H9 (cell line): Measurements from ENCODE around the gene ANKRD39. TPM values are rescaled to one million over a fixed set of nuclear protein-coding genes. Genes with fewer than 3 reads are reported as not detected.

Experiments used
- DNase-seq: peaks from one replicate; pipeline ENCODE4 v3.0.0-alpha.2; 2017
- H2AFZ ChIP-seq: one replicate; pipeline ENCODE4 v1.6.1; 2013; ENCODE audit warnings: mild to moderate bottlenecking, low read length, control low read depth, moderate library complexity
- H2AK5ac ChIP-seq: 2 replicates; pipeline ENCODE4 v1.6.1; 2013; ENCODE audit warnings: low read length, control low read depth, mixed read lengths; ENCODE audit not compliant: insufficient read length
- H2BK120ac ChIP-seq: one replicate; pipeline ENCODE4 v1.6.1; 2013; ENCODE audit warnings: low read depth, mild to moderate bottlenecking, low read length, control low read depth, inconsistent platforms; ENCODE audit not compliant: poor library complexity, severe bottlenecking
- H2BK12ac ChIP-seq: 2 replicates; pipeline ENCODE4 v1.6.1; 2013; ENCODE audit warnings: low read length, control low read depth, mixed read lengths, low read depth; ENCODE audit not compliant: insufficient read length
- H2BK15ac ChIP-seq: 2 replicates; pipeline ENCODE4 v1.6.1; 2013; ENCODE audit warnings: low read depth, low read length, control low read depth
- H2BK20ac ChIP-seq: one replicate; pipeline ENCODE4 v1.6.1; 2013; ENCODE audit warnings: low read depth, mild to moderate bottlenecking, low read length, control low read depth, inconsistent platforms; ENCODE audit not compliant: poor library complexity, severe bottlenecking
- H2BK5ac ChIP-seq: 2 replicates; pipeline ENCODE4 v1.6.1; 2013; ENCODE audit warnings: low read length, control low read depth, mixed read lengths; ENCODE audit not compliant: insufficient read length
- H3K14ac ChIP-seq: 2 replicates; pipeline ENCODE4 v1.6.1; 2013; ENCODE audit warnings: low read length, control low read depth; ENCODE audit not compliant: insufficient read depth
- H3K18ac ChIP-seq: 2 replicates; pipeline ENCODE4 v1.6.1; 2013; ENCODE audit warnings: low read depth, mild to moderate bottlenecking, mixed read lengths, low read length, control low read depth; ENCODE audit not compliant: insufficient read length
- H3K23ac ChIP-seq: 2 replicates; pipeline ENCODE4 v1.6.1; 2013; ENCODE audit warnings: low read length, control low read depth, mixed read lengths, low read depth; ENCODE audit not compliant: insufficient read length
- H3K23me2 ChIP-seq: 2 replicates; pipeline ENCODE4 v1.6.1; 2013; ENCODE audit warnings: low read depth, mild to moderate bottlenecking, mixed read lengths, low read length, control low read depth; ENCODE audit not compliant: insufficient read length, poor library complexity, severe bottlenecking
- H3K27ac ChIP-seq: 2 replicates; pipeline ENCODE4 v1.5.1; 2013; ENCODE audit warnings: low read length, control low read depth, mixed read lengths, low read depth; ENCODE audit not compliant: insufficient read length
- H3K27me3 ChIP-seq: 2 replicates; pipeline ENCODE4 v1.6.1; 2013; ENCODE audit warnings: low read length, control low read depth, inconsistent platforms; ENCODE audit not compliant: insufficient read depth
- H3K4ac ChIP-seq: 2 replicates; pipeline ENCODE4 v1.6.1; 2013; ENCODE audit warnings: low read depth, mild to moderate bottlenecking, control low read depth, inconsistent platforms, low read length, moderate library complexity
- H3K4me1 ChIP-seq: 2 replicates; pipeline ENCODE4 v1.6.1; 2013; ENCODE audit warnings: low read length, control low read depth, inconsistent platforms; ENCODE audit not compliant: insufficient read depth
- H3K4me2 ChIP-seq: 2 replicates; pipeline ENCODE4 v1.6.1; 2013; ENCODE audit warnings: low read length, control low read depth, mixed read lengths; ENCODE audit not compliant: insufficient read length, insufficient read depth
- H3K56ac ChIP-seq: 2 replicates; pipeline ENCODE4 v1.6.1; 2013; ENCODE audit warnings: low read depth, mild to moderate bottlenecking, mixed read lengths, low read length, control low read depth; ENCODE audit not compliant: insufficient read length
- H3K79me1 ChIP-seq: 2 replicates; pipeline ENCODE4 v1.6.1; 2013; ENCODE audit warnings: low read depth, mild to moderate bottlenecking, moderate library complexity, low read length, control low read depth, inconsistent platforms; ENCODE audit not compliant: insufficient read depth, poor library complexity, severe bottlenecking
- H3K79me2 ChIP-seq: 2 replicates; pipeline ENCODE4 v1.6.1; 2013; ENCODE audit warnings: low read length, control low read depth, inconsistent platforms; ENCODE audit not compliant: insufficient read depth
- H3K9ac ChIP-seq: 2 replicates; pipeline ENCODE4 v1.6.1; 2013; ENCODE audit warnings: low read length, control low read depth, mixed read lengths; ENCODE audit not compliant: insufficient read length; ENCODE audit errors: extremely low read depth
- H3K9me3 ChIP-seq: one replicate; pipeline ENCODE4 v1.6.1; 2013; ENCODE audit warnings: low read depth, low read length, inconsistent platforms; ENCODE audit not compliant: control insufficient read depth
- H3T11ph ChIP-seq: one replicate; pipeline ENCODE4 v1.6.1; 2013; ENCODE audit warnings: mild to moderate bottlenecking, low read length, control low read depth, inconsistent platforms
- H4K20me1 ChIP-seq: one replicate; pipeline ENCODE4 v1.6.1; 2013; ENCODE audit not compliant: control insufficient read depth, insufficient read length, insufficient read depth
- H4K5ac ChIP-seq: 2 replicates; pipeline ENCODE4 v1.6.1; 2013; ENCODE audit warnings: low read depth, mild to moderate bottlenecking, mixed read lengths, low read length, control low read depth; ENCODE audit not compliant: insufficient read length
- H4K8ac ChIP-seq: replicated peaks from 2 replicates; pipeline ENCODE4 v1.6.1; 2013; ENCODE audit warnings: low read length, control low read depth, mixed read lengths, low read depth; ENCODE audit not compliant: insufficient read length
- H4K91ac ChIP-seq: 2 replicates; pipeline ENCODE4 v1.6.1; 2013; ENCODE audit warnings: low read depth, mild to moderate bottlenecking, moderate library complexity, mixed read lengths, low read length, control low read depth; ENCODE audit not compliant: insufficient read length
- H3K27ac Mint-ChIP-seq, 3 experiments: 2 replicates in 2 of 3; 3 replicates in 1 of 3; pipeline ENCODE4 v1.8.0; 2020 to 2021; ENCODE audit warnings: mixed read lengths in 3 of 3, mild to moderate bottlenecking in 1 of 3, moderate library complexity in 1 of 3
- H3K27me3 Mint-ChIP-seq: 2 replicates; pipeline ENCODE4 v1.8.0; 2021; ENCODE audit warnings: low read depth, mild to moderate bottlenecking, moderate library complexity, mixed read lengths
- H3K36me3 Mint-ChIP-seq, 3 experiments: 2 replicates in 2 of 3; 3 replicates in 1 of 3; pipeline ENCODE4 v1.8.0; 2020 to 2021; ENCODE audit warnings: low read depth in 3 of 3, mixed read lengths in 3 of 3; ENCODE audit not compliant: insufficient read depth in 1 of 3
- H3K4me1 Mint-ChIP-seq, 2 experiments: 2 replicates each; pipeline ENCODE4 v1.8.0; 2020; ENCODE audit warnings: mixed read lengths in 2 of 2
- H3K4me3 Mint-ChIP-seq, 2 experiments: 2 replicates in 1 of 2; 3 replicates in 1 of 2; pipeline ENCODE4 v1.8.0; 2020 to 2021; ENCODE audit warnings: mild to moderate bottlenecking in 2 of 2, mixed read lengths in 2 of 2, moderate library complexity in 1 of 2
- H3K9me3 Mint-ChIP-seq, 2 experiments: 2 replicates in 1 of 2; 3 replicates in 1 of 2; pipeline ENCODE4 v1.8.0; 2020; ENCODE audit warnings: mild to moderate bottlenecking in 2 of 2, mixed read lengths in 2 of 2, moderate library complexity in 1 of 2
- WGBS: extraction: QIAGEN DNeasy Blood & Tissue Kit; methylation state at CpG from one replicate; pipeline ENCODE4 v1.1.7; 2013; ENCODE audit warnings: missing lambda C conversion rate, low lambda C conversion rate, mixed read lengths; ENCODE audit not compliant: insufficient read length; ENCODE audit errors: extremely low coverage; 5-methylcytosine and 5-hydroxymethylcytosine counted together
- total RNA-seq: library from RNA; stranded (reverse); gene quantifications from 2 replicates; pipeline ENCODE4 v1.2.1, GENCODE V29; 2021
- TF ChIP-seq, protein P1 (sequence below): fragments of 200-600 bp; sonication (generic); conservative IDR thresholded peaks from 3 replicates; pipeline ENCODE4 v1.8.0; 2021; ENCODE audit warnings: antibody characterized with exemption, mild to moderate bottlenecking

Gene ANKRD39
- total RNA-seq, 1 experiment from 2014 or later = 13.0 TPM

DNA sequence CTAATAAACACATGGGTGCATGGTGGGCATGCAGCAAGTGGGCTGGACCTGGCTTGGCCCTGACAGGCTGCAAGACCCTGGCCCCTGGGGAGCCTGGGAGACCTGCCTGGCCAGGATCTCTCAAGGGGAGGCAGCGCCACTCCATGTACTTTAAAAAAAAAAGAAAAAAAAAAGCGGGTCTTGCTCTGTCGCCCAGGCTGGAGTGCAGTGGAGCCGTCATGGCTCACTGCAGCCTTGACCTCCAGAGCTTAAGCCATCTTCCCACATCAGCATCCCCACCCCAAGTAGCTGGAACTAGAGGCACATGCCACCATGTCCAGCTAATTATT, 41.6 kb upstream of the ANKRD39 start:
- no peaks in the 10 kb centered on the region for H3K36me3 Mint-ChIP-seq
- no peak overlapping the region for H2AFZ ChIP-seq
- H3K4me3 Mint-ChIP-seq = peak overlapping the region in 1 of 2 experiments; percentile 38; a peak in 1 of 5 replicates
- H3K4me1 ChIP-seq = peaks cover 4% of the 10 kb centered on the region; the same call in 1 of the 2 replicates
- no peak overlapping the region for H4K91ac ChIP-seq
- no peaks in the 10 kb centered on the region for H3K9me3 Mint-ChIP-seq
- no CpG with 5 or more reads among the region's 4 CpGs for WGBS
- no peak overlapping the region for H3K4me2 ChIP-seq
- no peak overlapping the region for H3T11ph ChIP-seq
- no peak overlapping the region for H2BK120ac ChIP-seq
- no peak overlapping the region for H3K27ac ChIP-seq
- peaks cover 2% of the 10 kb centered on the region; the same call in 1 of the 2 replicates for H3K27me3 Mint-ChIP-seq
- no peak overlapping the region for H2BK5ac ChIP-seq
- no peak overlapping the region for H2AK5ac ChIP-seq
- no peaks in the 10 kb centered on the region for H3K9me3 ChIP-seq
- H3K9ac ChIP-seq = no peak overlapping the region
- no peak overlapping the region for H2BK20ac ChIP-seq
- H3K23me2 ChIP-seq = no peaks in the 10 kb centered on the region
- DNase-seq = no peak
- peaks cover 17 to 18% of the 10 kb centered on the region in 2 experiments for H3K4me1 Mint-ChIP-seq
- no peak overlapping the region for H3K18ac ChIP-seq
- no peaks in the 10 kb centered on the region for H3K79me2 ChIP-seq
- no peak overlapping the region for H4K5ac ChIP-seq
- TF ChIP-seq, protein P1, sequence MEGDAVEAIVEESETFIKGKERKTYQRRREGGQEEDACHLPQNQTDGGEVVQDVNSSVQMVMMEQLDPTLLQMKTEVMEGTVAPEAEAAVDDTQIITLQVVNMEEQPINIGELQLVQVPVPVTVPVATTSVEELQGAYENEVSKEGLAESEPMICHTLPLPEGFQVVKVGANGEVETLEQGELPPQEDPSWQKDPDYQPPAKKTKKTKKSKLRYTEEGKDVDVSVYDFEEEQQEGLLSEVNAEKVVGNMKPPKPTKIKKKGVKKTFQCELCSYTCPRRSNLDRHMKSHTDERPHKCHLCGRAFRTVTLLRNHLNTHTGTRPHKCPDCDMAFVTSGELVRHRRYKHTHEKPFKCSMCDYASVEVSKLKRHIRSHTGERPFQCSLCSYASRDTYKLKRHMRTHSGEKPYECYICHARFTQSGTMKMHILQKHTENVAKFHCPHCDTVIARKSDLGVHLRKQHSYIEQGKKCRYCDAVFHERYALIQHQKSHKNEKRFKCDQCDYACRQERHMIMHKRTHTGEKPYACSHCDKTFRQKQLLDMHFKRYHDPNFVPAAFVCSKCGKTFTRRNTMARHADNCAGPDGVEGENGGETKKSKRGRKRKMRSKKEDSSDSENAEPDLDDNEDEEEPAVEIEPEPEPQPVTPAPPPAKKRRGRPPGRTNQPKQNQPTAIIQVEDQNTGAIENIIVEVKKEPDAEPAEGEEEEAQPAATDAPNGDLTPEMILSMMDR = no peak
- no peak overlapping the region for H2BK15ac ChIP-seq
- H2BK12ac ChIP-seq = no peak overlapping the region
- no peaks in the 10 kb centered on the region for H4K20me1 ChIP-seq
- H3K27ac Mint-ChIP-seq = 0 out of 7 replicates have a peak overlapping the region, but pooled peaks of 1 of the 3 experiments have one; percentile 52
- no peaks in the 10 kb centered on the region for H3K27me3 ChIP-seq
- no peak overlapping the region for H3K4ac ChIP-seq
- no peak overlapping the region for H3K23ac ChIP-seq
- H3K56ac ChIP-seq = no peak overlapping the region
- no peak overlapping the region for H3K14ac ChIP-seq
- H3K79me1 ChIP-seq = no peaks in the 10 kb centered on the region
- no peak overlapping the region for H4K8ac ChIP-seq
